KMS-11 (cell line): ENCODE measurements around the gene MARVELD1.

ENCODE experiments used
- H2AFZ ChIP-seq: fragments of 200-600 bp; sonication (generic); 2 replicates; pipeline ENCODE4 v1.6.1; 2016; ENCODE audit warnings: antibody characterized with exemption, mixed run types, low read depth
- H3K27ac ChIP-seq: fragments of 200-600 bp; sonication (generic); 2 replicates; pipeline ENCODE4 v1.6.1; 2016; ENCODE audit warnings: mild to moderate bottlenecking, mixed run types
- H3K27me3 ChIP-seq: fragments of 200-600 bp; sonication (generic); 2 replicates; pipeline ENCODE4 v1.6.1; 2017; ENCODE audit warnings: mild to moderate bottlenecking, low read depth, mixed run types, moderate library complexity; ENCODE audit not compliant: insufficient read depth
- H3K36me3 ChIP-seq: fragments of 200-600 bp; sonication (generic); 2 replicates; pipeline ENCODE4 v1.6.1; 2017; ENCODE audit warnings: mild to moderate bottlenecking, mixed run types; ENCODE audit not compliant: insufficient read depth
- H3K4me1 ChIP-seq: fragments of 200-600 bp; sonication (generic); 2 replicates; pipeline ENCODE4 v1.6.1; 2016; ENCODE audit warnings: mild to moderate bottlenecking, low read depth, mixed run types; ENCODE audit not compliant: poor library complexity, severe bottlenecking
- H3K4me2 ChIP-seq: fragments of 200-600 bp; sonication (generic); 2 replicates; pipeline ENCODE4 v1.7.0; 2016; ENCODE audit warnings: mild to moderate bottlenecking, mixed run types
- H3K4me3 ChIP-seq: fragments of 200-600 bp; sonication (generic); IDR thresholded peaks from 2 replicates; pipeline ENCODE4 v1.6.1; 2017; ENCODE audit warnings: low read depth, low read length, mixed read lengths; ENCODE audit not compliant: insufficient read depth
- H3K79me2 ChIP-seq: fragments of 200-600 bp; sonication (generic); 2 replicates; pipeline ENCODE4 v1.6.1; 2016; ENCODE audit warnings: low read depth, mixed run types; ENCODE audit not compliant: insufficient read depth
- H3K9ac ChIP-seq: fragments of 200-600 bp; sonication (generic); 2 replicates; pipeline ENCODE4 v1.6.1; 2016; ENCODE audit warnings: mild to moderate bottlenecking, mixed run types
- H4K20me1 ChIP-seq: fragments of 200-600 bp; sonication (generic); 2 replicates; pipeline ENCODE4 v1.6.1; 2016; ENCODE audit warnings: mild to moderate bottlenecking, mixed run types; ENCODE audit not compliant: insufficient read depth
- TF ChIP-seq, protein P1 (sequence below): fragments of 200-600 bp; sonication (generic); conservative IDR thresholded peaks from 2 replicates; pipeline ENCODE4 v1.6.1; 2017; ENCODE audit warnings: low read depth, mild to moderate bottlenecking, antibody characterized with exemption, low read length, moderate library complexity, mixed read lengths

MARVELD1 gene

DNA sequence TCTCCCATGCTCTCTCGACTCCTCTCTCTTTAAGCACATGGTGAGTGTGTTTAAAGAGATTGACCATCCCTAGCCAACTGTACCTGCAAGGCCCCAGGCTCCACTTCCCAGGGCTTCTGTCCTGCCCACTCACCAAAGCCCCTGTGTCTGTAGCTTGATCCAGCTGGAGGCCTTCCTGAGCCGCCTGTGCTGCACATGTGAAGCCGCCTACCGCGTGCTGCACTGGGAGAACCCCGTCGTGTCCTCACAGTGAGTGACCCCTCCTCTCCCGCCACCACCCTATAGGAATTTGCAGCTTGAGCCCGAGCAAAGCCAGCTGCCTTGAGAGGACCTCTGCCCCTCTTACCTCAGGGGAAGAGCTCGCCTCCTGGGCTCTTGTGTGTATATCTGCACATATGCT lies 34.6 kb downstream of the MARVELD1 start:
- H2AFZ ChIP-seq: no peak overlapping the region
- no peak overlapping the region for H3K27ac ChIP-seq
- TF ChIP-seq, protein P1, sequence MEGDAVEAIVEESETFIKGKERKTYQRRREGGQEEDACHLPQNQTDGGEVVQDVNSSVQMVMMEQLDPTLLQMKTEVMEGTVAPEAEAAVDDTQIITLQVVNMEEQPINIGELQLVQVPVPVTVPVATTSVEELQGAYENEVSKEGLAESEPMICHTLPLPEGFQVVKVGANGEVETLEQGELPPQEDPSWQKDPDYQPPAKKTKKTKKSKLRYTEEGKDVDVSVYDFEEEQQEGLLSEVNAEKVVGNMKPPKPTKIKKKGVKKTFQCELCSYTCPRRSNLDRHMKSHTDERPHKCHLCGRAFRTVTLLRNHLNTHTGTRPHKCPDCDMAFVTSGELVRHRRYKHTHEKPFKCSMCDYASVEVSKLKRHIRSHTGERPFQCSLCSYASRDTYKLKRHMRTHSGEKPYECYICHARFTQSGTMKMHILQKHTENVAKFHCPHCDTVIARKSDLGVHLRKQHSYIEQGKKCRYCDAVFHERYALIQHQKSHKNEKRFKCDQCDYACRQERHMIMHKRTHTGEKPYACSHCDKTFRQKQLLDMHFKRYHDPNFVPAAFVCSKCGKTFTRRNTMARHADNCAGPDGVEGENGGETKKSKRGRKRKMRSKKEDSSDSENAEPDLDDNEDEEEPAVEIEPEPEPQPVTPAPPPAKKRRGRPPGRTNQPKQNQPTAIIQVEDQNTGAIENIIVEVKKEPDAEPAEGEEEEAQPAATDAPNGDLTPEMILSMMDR: no peak
- H3K4me3 ChIP-seq: no peak overlapping the region
- no peak overlapping the region for H3K4me2 ChIP-seq
- no peaks in the 10 kb centered on the region for H4K20me1 ChIP-seq
- no peaks in the 10 kb centered on the region; the same call in 1 of the 2 replicates for H3K36me3 ChIP-seq
- 0 out of 2 replicates have a peak, but pooled peaks cover 2% of the 10 kb centered on the region for H3K79me2 ChIP-seq
- no peaks in the 10 kb centered on the region for H3K27me3 ChIP-seq
- H3K4me1 ChIP-seq: no peaks in the 10 kb centered on the region
- H3K9ac ChIP-seq: no peak overlapping the region

DNA sequence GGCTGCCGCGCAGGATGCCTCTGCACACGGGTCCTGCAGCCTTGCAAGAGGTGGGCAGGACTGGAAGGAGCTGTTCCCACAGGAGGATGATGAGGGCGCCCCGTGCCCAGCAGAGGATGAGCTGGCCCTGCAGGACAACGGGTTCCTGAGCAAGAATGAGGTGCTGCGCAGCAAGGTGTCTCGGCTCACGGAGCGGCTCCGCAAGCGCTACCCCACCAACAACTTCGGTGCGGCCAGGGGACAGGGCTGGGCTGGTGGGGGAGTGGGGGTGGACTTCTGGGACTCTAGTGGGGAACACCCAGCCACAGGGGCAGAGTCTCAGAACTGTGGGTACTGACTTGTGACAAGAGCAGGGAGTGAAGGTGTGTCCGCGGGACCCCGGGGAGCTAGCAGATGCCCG lies 39.4 kb downstream of the MARVELD1 start:
- H3K36me3 ChIP-seq: no peaks in the 10 kb centered on the region
- TF ChIP-seq, protein P1: no peak
- no peaks in the 10 kb centered on the region for H3K27me3 ChIP-seq
- no peak overlapping the region for H3K9ac ChIP-seq
- H3K27ac ChIP-seq: no peak overlapping the region
- H4K20me1 ChIP-seq: no peaks in the 10 kb centered on the region
- no peaks in the 10 kb centered on the region for H3K4me1 ChIP-seq
- no peak overlapping the region for H2AFZ ChIP-seq
- H3K4me2 ChIP-seq: no peak overlapping the region
- no peak overlapping the region for H3K4me3 ChIP-seq
- H3K79me2 ChIP-seq: no peaks in the 10 kb centered on the region

DNA sequence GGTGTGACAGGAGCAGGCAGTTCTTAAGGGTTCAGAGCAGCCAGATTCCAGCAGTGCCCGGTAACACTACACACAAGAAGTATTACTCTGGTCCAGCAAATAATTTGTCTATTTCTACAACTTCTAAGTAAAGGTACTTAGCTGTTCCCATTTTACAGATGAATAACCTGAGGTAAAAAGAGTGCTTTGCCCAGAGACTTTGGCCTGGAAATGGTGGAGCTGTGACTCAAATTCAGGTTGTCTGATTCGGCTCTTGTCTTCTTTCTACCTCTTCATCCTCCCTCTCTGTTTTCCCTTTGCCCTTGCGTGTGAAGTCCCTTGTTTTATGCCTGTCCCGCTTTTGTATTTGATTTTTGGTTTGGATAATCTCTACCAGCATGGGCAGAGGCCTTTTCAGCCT lies 41.2 kb downstream of the MARVELD1 start:
- Histone ChIP-seq H3K4me1 (no peaks in the 10 kb centered on the region), H2AFZ (no peak overlapping the region), H4K20me1 (no peaks in the 10 kb centered on the region), H3K79me2 (no peaks in the 10 kb centered on the region), H3K36me3 (no peaks in the 10 kb centered on the region), H3K9ac (no peak overlapping the region), H3K27me3 (no peaks in the 10 kb centered on the region), H3K4me2 (no peak overlapping the region), H3K27ac (no peak overlapping the region), H3K4me3 (no peak overlapping the region)
- TF ChIP-seq, protein P1: no peak

DNA sequence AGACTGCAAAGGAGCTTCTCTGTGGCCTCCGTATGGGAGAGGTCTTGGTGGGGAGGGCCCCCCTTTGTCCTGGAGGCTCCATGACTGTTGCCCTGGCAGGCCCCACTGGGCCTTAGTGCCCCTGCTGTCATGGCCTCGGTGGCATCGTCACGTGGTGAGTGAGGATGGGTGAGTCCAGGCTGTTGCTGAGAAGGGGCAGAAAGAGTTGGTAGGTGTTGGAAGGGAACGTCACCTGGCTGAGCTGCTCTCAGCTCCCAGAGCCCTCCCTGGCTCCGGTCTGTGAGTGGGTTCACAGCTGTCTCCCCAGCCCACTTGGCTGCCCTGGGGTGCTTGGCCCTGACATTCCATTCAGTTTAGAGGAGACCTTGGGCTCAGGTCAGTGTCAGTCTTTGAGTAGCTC lies 42.2 kb downstream of the MARVELD1 start:
- H2AFZ ChIP-seq: no peak overlapping the region
- H3K36me3 ChIP-seq: no peaks in the 10 kb centered on the region
- no peaks in the 10 kb centered on the region for H3K79me2 ChIP-seq
- H3K27ac ChIP-seq: no peak overlapping the region
- no peaks in the 10 kb centered on the region for H4K20me1 ChIP-seq
- H3K4me3 ChIP-seq: no peak overlapping the region
- TF ChIP-seq, protein P1: no peak
- H3K27me3 ChIP-seq: no peaks in the 10 kb centered on the region
- no peaks in the 10 kb centered on the region for H3K4me1 ChIP-seq
- no peak overlapping the region for H3K4me2 ChIP-seq
- H3K9ac ChIP-seq: no peak overlapping the region

DNA sequence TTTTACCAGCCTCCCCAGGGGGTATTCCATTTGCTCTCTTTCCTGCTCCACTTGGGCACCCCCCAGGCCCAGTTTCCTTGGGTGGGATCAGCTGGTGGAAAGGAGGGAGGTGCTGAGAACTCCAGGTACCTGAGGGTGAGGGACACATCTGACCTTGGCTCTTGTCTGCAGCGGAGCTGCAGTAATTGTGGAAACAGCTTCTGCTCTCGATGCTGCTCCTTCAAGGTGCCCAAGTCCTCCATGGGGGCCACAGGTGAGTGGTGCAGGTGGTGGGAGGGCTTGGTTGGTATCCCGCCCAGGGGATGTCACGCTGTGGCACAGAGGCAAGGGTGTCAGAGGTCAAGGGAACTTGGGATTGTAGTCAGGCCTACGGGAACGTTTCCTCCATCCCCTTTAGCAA lies 43.9 kb downstream of the MARVELD1 start:
- no peak overlapping the region for H3K27ac ChIP-seq
- H2AFZ ChIP-seq: no peak overlapping the region
- no peaks in the 10 kb centered on the region for H4K20me1 ChIP-seq
- H3K9ac ChIP-seq: no peak overlapping the region
- no peaks in the 10 kb centered on the region for H3K36me3 ChIP-seq
- H3K4me2 ChIP-seq: no peak overlapping the region
- H3K27me3 ChIP-seq: no peaks in the 10 kb centered on the region
- H3K79me2 ChIP-seq: no peaks in the 10 kb centered on the region
- TF ChIP-seq, protein P1: no peak
- no peak overlapping the region for H3K4me3 ChIP-seq
- no peaks in the 10 kb centered on the region for H3K4me1 ChIP-seq
